KMS-11 (cell line): ENCODE measurements around the gene XPR1.

Source experiments
- H2AFZ ChIP-seq: fragments of 200-600 bp; sonication (generic); 2 replicates; pipeline ENCODE4 v1.6.1; 2016; ENCODE audit warnings: antibody characterized with exemption, mixed run types, low read depth
- H3K27ac ChIP-seq: fragments of 200-600 bp; sonication (generic); 2 replicates; pipeline ENCODE4 v1.6.1; 2016; ENCODE audit warnings: mild to moderate bottlenecking, mixed run types
- H3K27me3 ChIP-seq: fragments of 200-600 bp; sonication (generic); 2 replicates; pipeline ENCODE4 v1.6.1; 2017; ENCODE audit warnings: mild to moderate bottlenecking, low read depth, mixed run types, moderate library complexity; ENCODE audit not compliant: insufficient read depth
- H3K36me3 ChIP-seq: fragments of 200-600 bp; sonication (generic); 2 replicates; pipeline ENCODE4 v1.6.1; 2017; ENCODE audit warnings: mild to moderate bottlenecking, mixed run types; ENCODE audit not compliant: insufficient read depth
- H3K4me1 ChIP-seq: fragments of 200-600 bp; sonication (generic); 2 replicates; pipeline ENCODE4 v1.6.1; 2016; ENCODE audit warnings: mild to moderate bottlenecking, low read depth, mixed run types; ENCODE audit not compliant: poor library complexity, severe bottlenecking
- H3K4me2 ChIP-seq: fragments of 200-600 bp; sonication (generic); 2 replicates; pipeline ENCODE4 v1.7.0; 2016; ENCODE audit warnings: mild to moderate bottlenecking, mixed run types
- H3K4me3 ChIP-seq: fragments of 200-600 bp; sonication (generic); IDR thresholded peaks from 2 replicates; pipeline ENCODE4 v1.6.1; 2017; ENCODE audit warnings: low read depth, low read length, mixed read lengths; ENCODE audit not compliant: insufficient read depth
- H3K79me2 ChIP-seq: fragments of 200-600 bp; sonication (generic); 2 replicates; pipeline ENCODE4 v1.6.1; 2016; ENCODE audit warnings: low read depth, mixed run types; ENCODE audit not compliant: insufficient read depth
- H3K9ac ChIP-seq: fragments of 200-600 bp; sonication (generic); 2 replicates; pipeline ENCODE4 v1.6.1; 2016; ENCODE audit warnings: mild to moderate bottlenecking, mixed run types
- H4K20me1 ChIP-seq: fragments of 200-600 bp; sonication (generic); 2 replicates; pipeline ENCODE4 v1.6.1; 2016; ENCODE audit warnings: mild to moderate bottlenecking, mixed run types; ENCODE audit not compliant: insufficient read depth
- CTCF ChIP-seq: fragments of 200-600 bp; sonication (generic); conservative IDR thresholded peaks from 2 replicates; pipeline ENCODE4 v1.6.1; 2017; ENCODE audit warnings: low read depth, mild to moderate bottlenecking, antibody characterized with exemption, low read length, moderate library complexity, mixed read lengths

XPR1 gene

GRCh38 chr1:180842491-180843275, 210.9 kb downstream of the XPR1 start:
- TF ChIP-seq CTCF, result no peak
- H3K4me1 ChIP-seq, result no peaks in the 10 kb centered on the region
- H3K27me3 ChIP-seq, result no peaks in the 10 kb centered on the region
- no peak overlapping the region for H3K4me2 ChIP-seq
- H3K36me3 ChIP-seq, result no peaks in the 10 kb centered on the region; the same call in 1 of the 2 replicates
- H3K27ac ChIP-seq, result no peak overlapping the region
- no peaks in the 10 kb centered on the region for H3K79me2 ChIP-seq
- H3K9ac ChIP-seq, result no peak overlapping the region
- H4K20me1 ChIP-seq, result no peaks in the 10 kb centered on the region
- no peak overlapping the region for H2AFZ ChIP-seq
- no peak overlapping the region for H3K4me3 ChIP-seq

GRCh38 chr1:180845352-180845751, 213.5 kb downstream of the XPR1 start:
- no peak overlapping the region for H3K4me2 ChIP-seq
- TF ChIP-seq CTCF, result no peak
- no peak overlapping the region for H3K9ac ChIP-seq
- no peaks in the 10 kb centered on the region for H4K20me1 ChIP-seq
- no peaks in the 10 kb centered on the region for H3K27me3 ChIP-seq
- H2AFZ ChIP-seq, result no peak overlapping the region
- no peak overlapping the region for H3K27ac ChIP-seq
- no peak overlapping the region for H3K4me3 ChIP-seq
- H3K36me3 ChIP-seq, result no peaks in the 10 kb centered on the region
- H3K4me1 ChIP-seq, result peaks cover 20% of the 10 kb centered on the region
- H3K79me2 ChIP-seq, result no peaks in the 10 kb centered on the region

- Histone ChIP-seq H3K36me3 (no peaks in the 10 kb centered on the region), H3K4me2 (peak overlapping the region; percentile 14; the same call in 1 of the 2 replicates), H3K4me1 (peaks cover 39% of the 10 kb centered on the region), H4K20me1 (no peaks in the 10 kb centered on the region), H3K27ac (no peak overlapping the region), H3K27me3 (no peaks in the 10 kb centered on the region), H3K79me2 (no peaks in the 10 kb centered on the region), H3K9ac (no peak overlapping the region), H2AFZ (no peak overlapping the region), H3K4me3 (no peak overlapping the region)
- no peak for TF ChIP-seq CTCF
Measured at GRCh38 chr1:180848191-180848590, 216.4 kb downstream of the XPR1 start.

- Histone ChIP-seq H3K79me2 (no peaks in the 10 kb centered on the region), H3K9ac (no peak overlapping the region), H3K4me1 (peaks cover 39% of the 10 kb centered on the region), H3K36me3 (no peaks in the 10 kb centered on the region), H3K4me3 (no peak overlapping the region), H3K27ac (no peak overlapping the region), H2AFZ (no peak overlapping the region), H4K20me1 (no peaks in the 10 kb centered on the region), H3K27me3 (no peaks in the 10 kb centered on the region), H3K4me2 (peak overlapping the region; percentile 14; the same call in 1 of the 2 replicates)
- TF ChIP-seq CTCF, result no peak
Measured at GRCh38 chr1:180849031-180849775, 217.4 kb downstream of the XPR1 start.
